ENCODE data around the gene ZNF488.

Gene ZNF488

GRCh38 chr10:47326306-47326926, 57.7 kb downstream of the ZNF488 start:
- DNase-seq, result no peak

DNA sequence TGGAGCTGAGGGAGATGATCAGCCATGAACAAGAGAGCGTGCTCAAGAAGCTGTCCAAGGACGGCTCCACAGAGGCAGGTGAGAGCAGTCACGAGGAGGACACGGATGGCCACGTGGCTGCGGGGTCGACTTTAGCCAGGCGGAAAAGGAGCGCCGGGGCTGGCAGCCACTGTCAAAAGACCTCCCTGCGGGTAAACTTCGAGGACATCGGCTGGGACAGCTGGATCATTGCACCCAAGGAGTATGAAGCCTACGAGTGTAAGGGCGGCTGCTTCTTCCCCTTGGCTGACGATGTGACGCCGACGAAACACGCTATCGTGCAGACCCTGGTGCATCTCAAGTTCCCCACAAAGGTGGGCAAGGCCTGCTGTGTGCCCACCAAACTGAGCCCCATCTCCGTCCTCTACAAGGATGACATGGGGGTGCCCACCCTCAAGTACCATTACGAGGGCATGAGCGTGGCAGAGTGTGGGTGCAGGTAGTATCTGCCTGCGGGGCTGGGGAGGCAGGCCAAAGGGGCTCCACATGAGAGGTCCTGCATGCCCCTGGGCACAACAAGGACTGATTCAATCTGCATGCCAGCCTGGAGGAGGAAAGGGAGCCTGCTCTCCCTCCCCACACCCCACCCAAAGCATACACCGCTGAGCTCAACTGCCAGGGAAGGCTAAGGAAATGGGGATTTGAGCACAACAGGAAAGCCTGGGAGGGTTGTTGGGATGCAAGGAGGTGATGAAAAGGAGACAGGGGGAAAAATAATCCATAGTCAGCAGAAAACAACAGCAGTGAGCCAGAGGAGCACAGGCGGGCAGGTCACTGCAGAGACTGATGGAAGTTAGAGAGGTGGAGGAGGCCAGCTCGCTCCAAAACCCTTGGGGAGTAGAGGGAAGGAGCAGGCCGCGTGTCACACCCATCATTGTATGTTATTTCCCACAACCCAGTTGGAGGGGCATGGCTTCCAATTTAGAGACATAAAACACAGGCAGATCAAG, 58.5 kb downstream of the ZNF488 start:
- DNase-seq, result no peak

- no peak for DNase-seq
These were observed 60.3 kb downstream of the ZNF488 start for GRCh38 chr10:47323636-47324296.

DNA sequence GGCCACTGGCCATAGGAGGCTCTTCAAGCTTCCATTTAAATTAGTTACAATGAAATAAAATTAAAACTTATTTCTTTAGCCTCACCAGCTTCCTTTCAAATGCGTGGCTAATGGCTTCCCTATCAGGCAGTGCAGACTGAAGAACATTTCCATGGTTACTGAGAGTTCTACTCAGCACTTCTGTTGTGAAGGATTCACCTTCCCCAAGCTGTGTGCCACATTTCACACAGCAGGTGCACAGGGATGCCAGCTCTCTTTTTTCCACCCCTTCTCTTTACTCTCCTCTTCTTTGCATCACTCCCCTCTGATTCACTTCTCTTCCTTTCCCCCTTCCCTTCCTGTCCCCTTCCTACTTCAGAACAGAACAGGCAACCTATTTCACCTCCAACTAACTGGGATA, 61.0 kb downstream of the ZNF488 start:
- no peak for DNase-seq

DNA sequence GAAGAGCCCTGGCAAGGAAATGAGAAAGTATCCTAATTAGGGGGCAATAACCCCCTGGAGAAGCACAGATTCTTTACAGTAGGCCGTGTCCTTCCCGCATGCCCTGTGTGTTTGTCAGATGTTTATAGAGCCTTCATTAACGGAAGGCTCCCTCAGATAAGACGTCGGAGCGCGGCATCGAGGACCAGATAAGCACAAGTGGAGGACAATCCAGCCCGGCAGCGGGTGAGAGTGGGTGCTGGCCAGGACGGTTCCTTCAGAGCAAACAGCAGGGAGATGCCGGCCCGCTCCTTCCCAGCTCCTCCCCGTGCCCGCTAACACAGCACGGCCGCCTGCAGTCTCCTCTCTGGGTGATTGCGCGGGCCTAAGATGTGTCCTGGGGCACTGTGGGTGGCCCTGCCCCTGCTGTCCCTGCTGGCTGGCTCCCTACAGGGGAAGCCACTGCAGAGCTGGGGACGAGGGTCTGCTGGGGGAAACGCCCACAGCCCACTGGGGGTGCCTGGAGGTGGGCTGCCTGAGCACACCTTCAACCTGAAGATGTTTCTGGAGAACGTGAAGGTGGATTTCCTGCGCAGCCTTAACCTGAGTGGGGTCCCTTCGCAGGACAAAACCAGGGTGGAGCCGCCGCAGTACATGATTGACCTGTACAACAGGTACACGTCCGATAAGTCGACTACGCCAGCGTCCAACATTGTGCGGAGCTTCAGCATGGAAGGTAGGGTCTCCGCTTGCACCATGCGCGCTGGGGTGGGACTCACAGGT, 61.6 kb downstream of the ZNF488 start, which contains the start of gene GDF2:
GDF2 (plus strand) TSS at position 155 of the 762 bp plus-strand sequence; CDS start at position 370, 215 bp downstream.
- no peak for DNase-seq

DNA sequence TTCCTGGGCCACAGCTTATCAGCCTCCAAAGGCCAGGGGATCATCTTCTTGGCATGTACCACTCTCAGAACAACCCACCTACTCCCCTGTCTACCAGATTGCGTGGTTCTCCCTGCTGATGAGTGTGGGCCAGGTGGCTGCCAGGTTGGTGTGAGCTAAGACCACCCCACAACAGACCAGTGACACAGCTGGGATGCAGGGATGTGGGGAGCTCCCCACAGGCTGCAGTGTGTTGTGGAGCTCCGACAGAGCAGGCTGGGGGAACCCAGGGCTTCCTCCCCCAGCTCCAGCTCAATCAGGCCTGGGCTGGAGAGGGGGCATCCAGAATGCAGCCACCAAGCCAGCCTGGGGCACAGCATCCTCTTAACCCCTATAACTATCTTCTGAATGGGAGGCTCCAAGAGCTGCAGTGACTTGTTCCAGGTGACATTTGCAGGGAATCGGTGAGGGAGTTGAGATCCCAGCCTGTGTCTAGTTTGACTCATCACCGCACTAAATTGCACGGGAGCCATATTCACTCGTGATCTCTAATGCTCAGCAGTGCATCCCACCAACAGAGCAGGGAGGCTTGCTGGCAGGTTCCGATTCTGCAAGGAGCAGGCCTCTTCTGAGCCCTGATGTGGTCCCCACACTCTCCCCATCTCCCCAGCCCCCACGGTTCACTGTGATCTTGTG, 62.4 kb downstream of the ZNF488 start:
- no peak for DNase-seq

- DNase-seq, result no peak
These were observed 63.3 kb downstream of the ZNF488 start for GRCh38 chr10:47320812-47321211.

DNA sequence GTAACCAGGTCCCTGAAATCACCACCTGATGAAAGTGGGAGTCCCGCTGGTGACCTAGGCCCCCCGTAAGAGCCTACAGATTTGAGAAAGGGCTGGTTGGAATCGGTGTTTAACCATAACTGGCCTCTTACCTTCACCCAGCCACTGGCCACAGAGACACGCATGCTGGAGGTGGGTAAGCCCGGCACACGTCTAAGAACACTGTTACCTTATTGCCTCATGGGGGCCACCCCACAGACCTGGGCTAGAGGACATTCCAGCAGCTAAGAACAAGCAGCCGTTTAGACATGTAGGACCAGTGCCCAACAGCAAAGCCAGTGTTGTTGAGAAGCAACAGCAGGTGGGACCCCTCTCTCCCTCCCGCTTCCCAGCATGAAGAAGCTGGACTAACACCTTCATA, 64.3 kb downstream of the ZNF488 start:
- DNase-seq, result no peak

DNA sequence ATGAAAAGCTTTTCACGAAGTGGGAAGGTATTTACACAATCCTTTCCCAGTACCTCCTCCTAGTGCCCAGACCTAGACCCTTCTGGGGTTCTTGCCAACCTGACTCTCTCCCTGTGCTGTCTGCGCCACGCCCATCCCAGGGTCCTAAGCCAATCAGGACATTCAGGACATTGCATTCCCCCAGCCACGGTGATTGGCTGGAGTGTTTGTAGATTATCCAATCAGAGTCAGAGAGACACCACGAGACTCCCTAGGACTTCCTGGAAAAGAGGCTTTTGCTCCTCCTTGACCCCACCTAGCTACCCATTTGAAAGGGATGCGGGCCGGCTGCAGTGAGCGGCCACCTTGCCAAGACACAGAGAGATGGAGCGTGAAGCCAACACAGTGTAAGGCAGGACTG, 65.4 kb downstream of the ZNF488 start:
- DNase-seq, result no peak

- no peak for DNase-seq
These were observed 66.8 kb downstream of the ZNF488 start for GRCh38 chr10:47317251-47317650.

DNA sequence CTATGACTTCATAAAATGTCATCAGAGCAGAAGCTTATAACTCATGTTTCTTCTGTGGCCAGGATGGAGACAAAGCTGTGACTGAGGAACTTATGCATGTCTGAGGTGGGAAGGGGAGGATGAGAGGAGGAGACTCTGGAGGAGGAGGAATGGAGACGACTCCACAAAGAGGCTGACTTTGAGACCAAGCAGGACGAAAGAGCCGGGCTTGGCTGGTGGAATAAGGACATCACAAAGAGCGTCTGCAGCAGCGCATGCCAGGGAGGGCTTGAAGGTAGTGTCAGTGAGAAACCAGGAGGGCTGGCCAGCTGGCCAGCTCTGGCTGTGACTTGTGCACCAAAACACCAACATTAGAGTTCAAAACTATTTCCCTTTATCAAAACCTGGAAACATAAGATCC, 68.0 kb downstream of the ZNF488 start:
- no peak for DNase-seq
